Thyroid gland (tissue), 4 donors: Measurements from ENCODE around the gene PRTFDC1.

ENCODE experiments used
- CTCF ChIP-seq, 6 experiments: fragments of 200-600 bp in 3 of 6; fragments of 450-650 bp in 3 of 6; sonication (generic) in 3 of 6; IDR thresholded peaks; one replicate each; pipeline ENCODE4 v1.5.1; 2016 to 2019; ENCODE audit warnings: antibody characterized with exemption in 6 of 6, mild to moderate bottlenecking in 2 of 6, inconsistent platforms in 1 of 6, moderate library complexity in 1 of 6
- POLR2A ChIP-seq, 2 donors: fragments of 450-650 bp; IDR thresholded peaks; one replicate each; pipeline ENCODE4 v1.6.1; 2017; ENCODE audit warnings: antibody characterized with exemption in 2 of 2, mild to moderate bottlenecking in 2 of 2, moderate library complexity in 1 of 2

- no peak for TF ChIP-seq POLR2A (IDR thresholded peaks at IDR 0.05)
- no peak for TF ChIP-seq CTCF (IDR thresholded peaks at IDR 0.05)
Measured at GRCh38 chr10:24965051-24965450, 12.6 kb upstream of the PRTFDC1 start.
